AG08396 (cell line): Measurements from ENCODE around the gene CAPNS2.

Experiments
- DNase-seq: peaks from one replicate; pipeline ENCODE4 v3.0.0; 2012; ENCODE audit warnings: low spot score, mixed read lengths

CAPNS2 gene

DNA sequence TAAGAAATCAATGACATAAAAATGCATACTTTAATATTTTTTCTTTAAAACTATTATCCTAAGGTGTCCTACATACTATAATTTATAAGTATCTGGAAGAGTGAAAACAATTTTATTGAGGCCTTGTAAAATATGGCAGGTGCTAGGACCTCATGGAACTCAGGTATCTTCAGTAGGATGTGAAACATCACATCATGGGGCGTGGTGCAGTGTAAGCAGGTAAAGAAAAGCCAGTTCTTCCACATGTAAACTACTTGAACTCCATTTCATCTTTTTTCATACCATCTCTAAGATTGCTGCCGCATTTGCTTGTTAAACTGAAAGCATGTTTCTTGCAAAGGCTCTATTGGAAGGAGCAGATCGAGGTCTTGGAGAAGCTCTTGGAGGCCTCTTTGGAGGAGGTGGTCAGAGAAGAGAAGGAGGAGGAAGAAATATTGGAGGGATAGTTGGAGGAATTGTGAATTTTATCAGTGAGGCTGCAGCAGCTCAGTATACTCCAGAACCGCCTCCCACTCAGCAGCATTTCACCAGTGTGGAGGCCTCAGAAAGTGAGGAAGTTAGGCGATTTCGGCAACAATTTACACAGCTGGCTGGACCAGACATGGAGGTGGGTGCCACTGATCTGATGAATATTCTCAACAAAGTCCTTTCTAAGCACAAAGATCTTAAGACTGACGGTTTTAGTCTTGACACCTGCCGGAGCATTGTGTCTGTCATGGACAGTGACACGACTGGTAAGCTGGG is at the start of gene CAPNS2:
TSS of gene CAPNS2 (plus strand) at position 253 of the 744 bp plus-strand sequence. CDS start at position 326, 73 bp downstream.
- no peak for DNase-seq

DNA sequence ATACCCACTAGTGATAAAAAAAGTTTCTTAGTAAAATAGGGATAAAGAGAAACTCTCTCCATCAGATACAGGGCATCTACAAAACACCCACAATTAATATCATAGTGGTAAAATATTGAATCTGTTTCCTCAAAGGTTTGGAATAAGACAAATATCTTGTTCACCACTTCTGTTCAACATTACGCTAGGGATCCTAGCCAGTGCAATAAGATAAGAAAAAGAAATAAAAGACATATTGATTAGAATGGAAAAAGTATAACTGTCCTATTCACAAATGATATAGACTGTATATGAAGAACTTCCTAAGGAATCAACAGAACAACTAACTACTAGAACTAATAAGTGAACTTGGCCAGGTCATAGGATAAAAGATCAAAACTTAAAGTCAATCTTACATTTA is 44.7 kb upstream of the CAPNS2 start:
- no peak for DNase-seq

DNA sequence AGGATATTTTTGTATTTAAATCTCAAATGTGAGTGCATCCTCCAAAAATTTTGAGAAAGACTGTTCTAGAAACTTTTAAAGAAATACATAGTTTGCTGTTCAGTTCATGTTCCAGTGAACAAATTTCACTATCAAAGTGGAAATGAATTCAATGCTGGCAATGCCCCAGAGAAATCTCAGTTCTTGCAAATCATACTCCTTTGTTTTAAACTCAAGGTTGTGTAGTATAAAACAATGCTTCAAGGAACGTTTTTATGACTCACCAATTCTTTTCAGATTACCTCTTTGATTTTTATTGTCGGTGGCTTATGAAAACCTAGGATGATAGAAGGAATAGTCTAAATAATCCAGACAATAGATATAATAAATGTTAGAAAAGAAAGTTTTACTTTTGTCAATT is 40.0 kb upstream of the CAPNS2 start:
- DNase-seq: no peak

DNA sequence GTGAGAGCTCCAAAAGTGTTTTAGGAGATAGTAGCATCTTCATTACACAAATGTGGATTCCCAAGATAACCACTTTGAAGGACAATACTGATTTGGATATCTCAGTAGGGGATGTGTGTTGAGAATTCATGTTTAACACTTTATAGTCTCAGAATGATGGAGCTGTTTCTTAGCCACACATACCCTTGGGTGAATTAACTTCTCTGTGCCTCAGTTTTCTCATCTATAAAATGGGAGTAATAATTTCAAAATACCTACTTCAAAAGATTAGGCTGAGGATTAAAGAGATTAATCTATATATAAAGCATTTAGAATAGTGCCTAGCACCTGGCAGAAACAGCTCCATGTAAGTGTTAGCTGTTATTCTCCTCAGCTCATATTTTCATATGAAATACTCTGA is 38.6 kb upstream of the CAPNS2 start:
- no peak for DNase-seq

GRCh38 chr16:55529018-55529417 is 37.5 kb upstream of the CAPNS2 start:
- DNase-seq: no peak

GRCh38 chr16:55530316-55530856 is 36.1 kb upstream of the CAPNS2 start:
- no peak for DNase-seq

DNA sequence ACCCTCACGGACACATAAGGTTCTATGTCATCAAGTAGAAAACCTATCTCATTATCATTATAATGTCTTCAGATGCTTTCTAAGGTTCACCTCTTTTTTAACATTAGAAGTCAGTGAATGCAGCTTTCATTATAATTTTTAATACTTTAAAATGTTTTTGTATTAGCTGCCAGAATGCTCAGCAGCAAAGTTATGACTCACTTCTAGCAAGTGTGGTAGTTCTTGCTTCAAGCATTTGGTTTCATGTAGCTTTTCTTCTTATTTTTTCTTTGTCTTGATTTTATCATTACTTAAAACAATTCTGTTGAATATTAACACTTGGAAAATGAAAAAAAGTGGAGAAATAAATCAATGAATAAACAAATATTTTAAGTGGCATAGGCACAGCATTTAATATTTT is 34.3 kb upstream of the CAPNS2 start:
- DNase-seq: no peak

DNA sequence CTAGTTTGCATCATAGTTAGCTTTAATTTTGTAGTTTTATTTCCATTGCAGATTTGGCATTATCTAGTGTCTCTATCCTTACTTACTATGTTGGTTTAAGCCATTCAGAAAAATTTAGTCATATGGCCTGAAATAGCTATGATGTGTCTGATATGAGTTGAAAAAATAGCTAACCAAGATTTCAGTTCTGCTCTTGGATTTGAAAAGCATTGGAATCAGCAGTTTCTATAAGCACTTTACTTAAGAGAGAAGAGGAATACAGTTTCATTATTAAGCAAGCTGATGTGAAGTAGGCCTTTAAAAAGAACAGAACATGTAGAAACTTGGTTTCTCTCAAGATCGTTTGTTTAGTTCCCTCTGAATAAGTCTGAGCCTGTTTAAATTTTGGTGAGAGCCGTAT is 31.7 kb upstream of the CAPNS2 start:
- DNase-seq: no peak

GRCh38 chr16:55539049-55539448 is 27.4 kb upstream of the CAPNS2 start:
- DNase-seq: no peak

GRCh38 chr16:55539488-55539887 is 27.0 kb upstream of the CAPNS2 start:
- no peak for DNase-seq

GRCh38 chr16:55540221-55540620 is 26.3 kb upstream of the CAPNS2 start:
- no peak for DNase-seq

- peak; percentile 6 for DNase-seq
These were observed 23.9 kb upstream of the CAPNS2 start for GRCh38 chr16:55542459-55543082.

- DNase-seq: no peak
These were observed 23.0 kb upstream of the CAPNS2 start for GRCh38 chr16:55543472-55543871.

- no peak for DNase-seq
These were observed 13.9 kb upstream of the CAPNS2 start for GRCh38 chr16:55552621-55553020.

- DNase-seq: no peak
These were observed 11.0 kb upstream of the CAPNS2 start for GRCh38 chr16:55555436-55555835.

- no peak for DNase-seq
These were observed 9.3 kb upstream of the CAPNS2 start for GRCh38 chr16:55557186-55557585.

- no peak for DNase-seq
These were observed 7.3 kb upstream of the CAPNS2 start for GRCh38 chr16:55559233-55559632.

- DNase-seq: no peak
These were observed 6.5 kb upstream of the CAPNS2 start for GRCh38 chr16:55559933-55560516.

- no peak for DNase-seq
These were observed 5.1 kb upstream of the CAPNS2 start for GRCh38 chr16:55561319-55561848.

DNA sequence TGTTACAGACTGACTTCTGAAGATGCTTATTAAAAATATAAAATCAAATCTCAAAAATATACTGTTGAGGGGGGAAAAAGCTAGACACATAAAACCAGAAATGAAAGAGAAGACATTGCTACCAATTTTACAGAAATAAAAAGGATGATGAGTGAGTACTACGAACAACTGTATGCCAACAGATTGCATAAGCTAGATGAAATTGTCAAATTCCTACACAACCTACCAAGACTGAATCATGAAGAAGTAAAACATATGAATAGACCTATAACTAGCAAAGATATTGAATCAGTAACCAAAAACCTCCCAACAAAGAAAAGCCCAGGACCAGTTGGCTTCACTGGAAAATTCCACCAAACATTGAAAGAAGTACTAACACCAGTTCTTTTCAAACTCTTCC is 3.5 kb upstream of the CAPNS2 start:
- DNase-seq: no peak

GRCh38 chr16:55563797-55564196 is 2.7 kb upstream of the CAPNS2 start:
- no peak for DNase-seq

DNA sequence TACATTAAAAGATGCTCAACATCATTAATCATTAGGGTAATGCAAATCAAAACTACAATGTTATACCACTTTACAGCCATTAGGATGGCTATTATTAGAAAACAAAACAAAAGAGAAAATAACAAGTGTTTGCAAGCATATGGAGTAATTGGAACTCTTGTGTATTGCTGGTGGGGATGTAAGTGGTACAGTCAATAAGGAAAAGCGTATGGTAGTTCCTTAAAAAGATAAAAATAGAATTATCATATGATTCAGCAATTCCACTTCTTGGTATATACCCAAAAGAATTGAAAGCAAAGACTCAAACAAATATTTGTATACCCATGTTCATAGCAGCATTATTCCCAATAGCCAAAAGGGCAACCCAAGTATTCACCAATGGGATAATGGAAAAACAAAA is 1.4 kb upstream of the CAPNS2 start:
- no peak for DNase-seq

DNA sequence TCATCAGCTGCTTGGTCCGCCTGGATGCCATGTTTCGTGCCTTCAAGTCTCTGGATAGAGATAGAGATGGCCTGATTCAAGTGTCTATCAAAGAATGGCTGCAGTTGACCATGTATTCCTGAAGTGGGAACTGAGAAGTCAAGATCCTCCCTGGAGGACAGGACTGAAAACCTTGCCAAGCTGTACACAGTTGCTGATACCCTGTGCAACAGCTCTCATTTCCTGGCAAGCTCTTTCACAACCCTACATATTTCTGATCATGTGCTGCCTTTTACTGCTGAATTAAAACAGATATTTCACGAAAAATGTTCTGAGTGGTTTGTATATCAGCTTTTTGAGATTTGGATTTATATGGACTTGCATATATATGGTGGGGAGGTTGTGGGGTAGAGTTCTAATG is 898 bp downstream of the CAPNS2 start:
- DNase-seq: peak; percentile 28
